Stimulated activated CD4-positive, alpha-beta T cell treated with anti-CD3 and anti-CD28 coated beads, Interleukin-15, amount 100 ng/mL, for 1 hour (primary cell): Measurements from ENCODE around the gene NRF1.

Experiments used
- DNase-seq, 2 donors: peaks; one replicate each; pipeline ENCODE4 v3.0.0-alpha.2; 2020; ENCODE audit warnings: low read depth in 1 of 2, low spot score in 1 of 2

NRF1 gene

GRCh38 chr7:129678606-129679005 lies 67.1 kb downstream of the NRF1 start:
- DNase-seq = no peak

GRCh38 chr7:129680400-129680799 lies 68.9 kb downstream of the NRF1 start:
- DNase-seq = no peak

GRCh38 chr7:129684777-129685176 lies 73.3 kb downstream of the NRF1 start:
- DNase-seq = no peak

GRCh38 chr7:129686063-129686462 lies 74.5 kb downstream of the NRF1 start:
- DNase-seq = no peak

- DNase-seq = no peak
Observed at GRCh38 chr7:129688503-129689222, 77.1 kb downstream of the NRF1 start.

GRCh38 chr7:129689995-129690581 lies 78.6 kb downstream of the NRF1 start:
- no peak for DNase-seq

- no peak for DNase-seq
Observed at GRCh38 chr7:129690701-129691100, 79.2 kb downstream of the NRF1 start.

- no peak for DNase-seq
Observed at GRCh38 chr7:129698516-129699418, 87.2 kb downstream of the NRF1 start.

- DNase-seq = no peak
Observed at GRCh38 chr7:129702316-129702715, 90.8 kb downstream of the NRF1 start.

- DNase-seq = no peak
Observed at GRCh38 chr7:129702761-129703338, 91.3 kb downstream of the NRF1 start.

GRCh38 chr7:129703751-129704150 lies 92.2 kb downstream of the NRF1 start:
- DNase-seq = no peak

GRCh38 chr7:129707910-129708499 lies 96.5 kb downstream of the NRF1 start:
- DNase-seq = no peak

- DNase-seq = no peak
Observed at GRCh38 chr7:129713544-129713943, 102.0 kb downstream of the NRF1 start.

- DNase-seq = no peak
Observed at GRCh38 chr7:129714514-129715063, 103.1 kb downstream of the NRF1 start.

GRCh38 chr7:129719980-129720732 lies 108.6 kb downstream of the NRF1 start:
- DNase-seq = no peak

- no peak for DNase-seq
Observed at GRCh38 chr7:129721068-129721467, 109.5 kb downstream of the NRF1 start.

GRCh38 chr7:129723679-129724078 lies 112.2 kb downstream of the NRF1 start:
- no peak for DNase-seq

- no peak for DNase-seq
Observed at GRCh38 chr7:129724796-129725195, 113.3 kb downstream of the NRF1 start.

GRCh38 chr7:129728875-129729467 lies 117.5 kb downstream of the NRF1 start:
- DNase-seq = no peak

- DNase-seq = no peak
Observed at GRCh38 chr7:129729511-129729910, 118.0 kb downstream of the NRF1 start.
